Heart left ventricle (tissue), 11 donors: Measurements from ENCODE around the gene ZNF273. TPM values are rescaled to one million over a fixed set of nuclear protein-coding genes. Genes with fewer than 3 reads are reported as not detected.

Experiments
- polyA plus RNA-seq, 2 donors: library from polyadenylated mRNA; stranded (reverse); fragments of 200-250 nt; gene quantifications; one replicate each; pipeline ENCODE4 v1.2.3, GENCODE V29; 2013
- total RNA-seq, 9 donors: library from RNA; depleted of rRNA in 2 of 9; stranded (reverse); fragments of >200 nt in 2 of 9; fragmentation: NEBNext Ultra II Directional in 3 of 9; extraction: Animal tissue kit (Norgen Biotek cat#: 25700) in 3 of 9; gene quantifications; one replicate each; pipeline versions ENCODE4 v1.1.0 to v1.2.4, GENCODE V29; 2016 to 2023
- donor health status: ischemic (EF 13 %, LVEDD 7.1; RV severe dilation, severe dysfunction).
- donor health status: healthy with polysubstance abuse.
- donor health status: DM: no; HTN: yes; CAD: no.
- donor health status: DM: no; HTN: no; CAD: no.
- donor health status: ischemic (EF 25% LVEDD 5.7; RV mildly dilated, moderate dysfunction).
- donor health status: healthy.
- donor health status: DM: yes; HTN: yes; CAD: no.
- donor health status: PGD.
- donor health status: nonischemic (EF 23%, LVEDD 6.1; RV moderate dilation, normal function).

Gene ZNF273
- total and polyA plus RNA-seq, 11 donors: 0.56 to 4.2 (median 1.3) TPM

Other genes with a start within 250 kb of the ZNF273 start
- gene ZNF107, start 237.1 kb upstream of the ZNF273 start, total RNA-seq: 1 to 10 TPM; 1.2 to 4.0 (median 1.8) TPM
- 1 to 10 TPM in 1 of 2 donors, under 1 TPM in 1; 0.91 to 1.4 TPM for gene ZNF107, start 237.1 kb upstream of the ZNF273 start, polyA plus RNA-seq
- 1 to 10 TPM; 3.1 to 8.1 (median 4.9) TPM for gene ZNF138, start 108.8 kb upstream of the ZNF273 start, total RNA-seq
- gene ZNF138, start 108.8 kb upstream of the ZNF273 start, polyA plus RNA-seq: 1 to 10 TPM; 3.2 to 4.2 TPM
- 1 to 10 TPM; 1.4 to 7.2 (median 2.8) TPM for gene ZNF117, start 87.8 kb downstream of the ZNF273 start, total RNA-seq
- 1 to 10 TPM; 1.5 to 2.7 TPM for gene ZNF117, start 87.8 kb downstream of the ZNF273 start, polyA plus RNA-seq
- gene ERV3-1, start 103.4 kb downstream of the ZNF273 start, total RNA-seq: 10 to 100 TPM in 3 of 9 donors, 1 to 10 TPM in 6; 2.8 to 13.0 (median 7.4) TPM
- gene ERV3-1, start 103.4 kb downstream of the ZNF273 start, polyA plus RNA-seq: 1 to 10 TPM; 3.0 to 3.3 TPM